Measurements from ENCODE around the gene BACE1-AS. TPM values are rescaled to one million over a fixed set of nuclear protein-coding genes. Genes with fewer than 3 reads are reported as not detected.
"Not testable (repeated sequence)": the region's sequence is repeated elsewhere in the genome, so short reads cannot be mapped to it uniquely, and the experiment has no call there.

Gene BACE1-AS
- total RNA-seq: 1 to 10 TPM; 5.6 to 6.1 TPM

- ChIA-PET CTCF (no interaction called here), POLR2A (no interaction called here)
- Mint-ChIP-seq H3K27ac (no peak within 1 kb of the TSS), H3K9me3 (no peaks in the 10 kb centered on the region), H3K4me3 (no peak within 1 kb of the TSS), H3K4me1 (no peaks in the 10 kb centered on the region), H3K36me3 (ENCODE audit: low read depth) (peaks cover 12% of the 10 kb centered on the region), H3K27me3 (no peaks in the 10 kb centered on the region)
- DNase-seq: no peak
These were observed at the start of gene BACE1-AS for GRCh38 chr11:117290809-117291396. TSS of gene BACE1-AS (plus strand) at chr11:117291346.

DNA sequence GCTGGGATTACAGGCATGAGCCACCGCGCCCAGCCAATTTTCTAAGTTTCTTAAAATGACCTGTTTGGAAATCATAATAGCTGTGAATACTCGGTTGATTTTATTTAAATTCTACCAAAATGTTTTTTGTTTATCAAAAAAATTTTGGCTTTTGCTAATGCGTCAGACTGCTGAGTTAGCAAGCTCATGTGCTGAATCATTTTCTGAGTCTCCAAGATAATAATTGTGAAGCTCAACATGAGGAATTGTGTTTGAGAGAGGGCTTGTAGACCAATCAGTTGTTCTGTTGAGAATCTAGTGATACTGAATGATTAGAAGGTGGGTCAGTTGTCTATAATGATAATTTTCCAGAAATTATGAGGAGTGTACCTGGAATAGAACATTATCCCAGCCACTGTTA lies 42.8 kb upstream of the BACE1-AS start:
- ChIA-PET POLR2A (interaction anchor here (0.7 kb wide), 1 partner anchor 141 kb away, joined by 3 read pairs; no protein-coding TSS in a partner anchor), CTCF (interaction anchor here (1.1 kb wide), 1 partner anchor 15 kb away, joined by 3 read pairs; no protein-coding TSS in a partner anchor)
- Mint-ChIP-seq H3K4me3 (no peak overlapping the region), H3K27ac (no peak overlapping the region), H3K9me3 (no peaks in the 10 kb centered on the region), H3K27me3 (no peaks in the 10 kb centered on the region), H3K4me1 (peaks cover 3% of the 10 kb centered on the region), H3K36me3 (ENCODE audit: low read depth) (peaks cover 28% of the 10 kb centered on the region)
- DNase-seq: no peak

- Mint-ChIP-seq H3K4me1 (peaks cover 3% of the 10 kb centered on the region), H3K4me3 (no peak overlapping the region)
- no peak for DNase-seq
These were observed 41.6 kb upstream of the BACE1-AS start for GRCh38 chr11:117249571-117249970.

DNA sequence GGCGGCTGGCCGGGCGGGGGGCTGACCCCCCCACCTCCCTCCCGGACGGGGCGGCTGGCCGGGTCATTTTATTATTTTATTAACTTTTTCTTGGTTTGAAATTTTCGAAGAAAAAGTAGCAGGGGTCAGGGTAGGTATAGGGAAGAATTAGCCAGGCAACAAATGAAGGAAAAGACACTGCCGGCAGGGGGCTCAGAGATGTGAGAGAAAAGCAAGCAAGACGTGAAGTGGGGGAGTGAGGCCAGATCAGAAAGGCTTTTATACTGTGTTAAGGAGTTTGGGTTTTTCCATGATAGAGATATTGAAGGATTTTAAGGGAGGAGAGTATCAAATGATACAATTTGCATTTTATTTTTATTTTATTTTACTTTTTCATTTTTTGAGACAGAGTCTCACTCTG lies 39.6 kb upstream of the BACE1-AS start:
- Mint-ChIP-seq H3K4me3 (no peak overlapping the region), H3K36me3 (ENCODE audit: low read depth) (peaks cover 14% of the 10 kb centered on the region), H3K4me1 (peaks cover 4% of the 10 kb centered on the region), H3K9me3 (no peaks in the 10 kb centered on the region), H3K27me3 (no peaks in the 10 kb centered on the region), H3K27ac (no peak overlapping the region)
- DNase-seq: no peak
- ChIA-PET POLR2A (no interaction called here), CTCF (no interaction called here)

More at GRCh38 chr11:117249571-117249970, 41.6 kb upstream of the BACE1-AS start:
- ChIA-PET CTCF (no interaction called here), POLR2A (no interaction called here)
- no peaks in the 10 kb centered on the region for H3K27me3 Mint-ChIP-seq
- H3K9me3 Mint-ChIP-seq: no peaks in the 10 kb centered on the region
- H3K36me3 Mint-ChIP-seq (ENCODE audit: low read depth): peaks cover 23% of the 10 kb centered on the region
- H3K27ac Mint-ChIP-seq: no peak overlapping the region

GRCh38 chr11:117255966-117256365 lies 35.2 kb upstream of the BACE1-AS start:
- POLR2A ChIA-PET: no interaction called here
- peaks cover 9% of the 10 kb centered on the region for H3K4me1 Mint-ChIP-seq
- H3K27ac Mint-ChIP-seq: no peak overlapping the region
- H3K36me3 Mint-ChIP-seq (ENCODE audit: low read depth): peaks cover 7% of the 10 kb centered on the region
- no peak for DNase-seq
- H3K9me3 Mint-ChIP-seq: no peaks in the 10 kb centered on the region
- no peaks in the 10 kb centered on the region for H3K27me3 Mint-ChIP-seq
- no peak overlapping the region for H3K4me3 Mint-ChIP-seq
- CTCF ChIA-PET: no interaction called here

GRCh38 chr11:117256573-117256972 lies 34.6 kb upstream of the BACE1-AS start:
- POLR2A ChIA-PET: no interaction called here
- CTCF ChIA-PET: no interaction called here
- no peaks in the 10 kb centered on the region for H3K9me3 Mint-ChIP-seq
- H3K27me3 Mint-ChIP-seq: no peaks in the 10 kb centered on the region
- no peak overlapping the region for H3K27ac Mint-ChIP-seq
- H3K36me3 Mint-ChIP-seq (ENCODE audit: low read depth): peaks cover 7% of the 10 kb centered on the region
- no peak overlapping the region for H3K4me3 Mint-ChIP-seq
- peaks cover 8% of the 10 kb centered on the region for H3K4me1 Mint-ChIP-seq
- no peak for DNase-seq

- ChIA-PET CTCF (no interaction called here), POLR2A (no interaction called here)
- peaks cover 8% of the 10 kb centered on the region for H3K36me3 Mint-ChIP-seq (ENCODE audit: low read depth)
- no peak overlapping the region for H3K4me3 Mint-ChIP-seq
- DNase-seq: no peak
- no peaks in the 10 kb centered on the region for H3K27me3 Mint-ChIP-seq
- H3K9me3 Mint-ChIP-seq: no peaks in the 10 kb centered on the region
- no peak overlapping the region for H3K27ac Mint-ChIP-seq
- peaks cover 6% of the 10 kb centered on the region for H3K4me1 Mint-ChIP-seq
These were observed 32.6 kb upstream of the BACE1-AS start for GRCh38 chr11:117258576-117258975.

DNA sequence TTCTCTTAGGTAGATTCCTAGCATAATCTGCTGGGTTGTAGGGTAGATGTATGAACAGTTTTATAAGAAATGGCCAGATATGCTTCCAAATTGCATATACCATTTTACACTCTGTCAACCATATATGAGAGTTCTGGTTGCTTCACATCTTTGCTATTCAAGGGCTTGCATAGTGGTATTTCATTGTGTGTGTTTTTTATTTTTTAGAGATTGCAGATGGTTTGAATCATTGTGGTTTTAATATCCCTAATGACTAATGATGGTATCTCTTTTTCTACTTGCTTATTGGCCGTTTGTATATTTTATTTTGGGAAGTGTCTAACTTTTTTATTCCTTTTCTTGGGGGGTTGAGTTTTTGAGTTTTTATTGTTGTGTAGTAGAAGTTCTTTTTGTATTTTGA lies 31.7 kb upstream of the BACE1-AS start:
- H3K27me3 Mint-ChIP-seq: no peaks in the 10 kb centered on the region
- no peak overlapping the region for H3K4me3 Mint-ChIP-seq
- ChIA-PET CTCF (interaction anchor here (0.6 to 1.3 kb wide), 2 partner anchors 23 to 1046 kb away, joined by 3 to 4 read pairs; no protein-coding TSS in a partner anchor), POLR2A (no interaction called here)
- H3K27ac Mint-ChIP-seq: no peak overlapping the region
- H3K36me3 Mint-ChIP-seq (ENCODE audit: low read depth): peaks cover 8% of the 10 kb centered on the region
- DNase-seq: no peak
- no peaks in the 10 kb centered on the region for H3K9me3 Mint-ChIP-seq
- H3K4me1 Mint-ChIP-seq: peaks cover 6% of the 10 kb centered on the region

DNA sequence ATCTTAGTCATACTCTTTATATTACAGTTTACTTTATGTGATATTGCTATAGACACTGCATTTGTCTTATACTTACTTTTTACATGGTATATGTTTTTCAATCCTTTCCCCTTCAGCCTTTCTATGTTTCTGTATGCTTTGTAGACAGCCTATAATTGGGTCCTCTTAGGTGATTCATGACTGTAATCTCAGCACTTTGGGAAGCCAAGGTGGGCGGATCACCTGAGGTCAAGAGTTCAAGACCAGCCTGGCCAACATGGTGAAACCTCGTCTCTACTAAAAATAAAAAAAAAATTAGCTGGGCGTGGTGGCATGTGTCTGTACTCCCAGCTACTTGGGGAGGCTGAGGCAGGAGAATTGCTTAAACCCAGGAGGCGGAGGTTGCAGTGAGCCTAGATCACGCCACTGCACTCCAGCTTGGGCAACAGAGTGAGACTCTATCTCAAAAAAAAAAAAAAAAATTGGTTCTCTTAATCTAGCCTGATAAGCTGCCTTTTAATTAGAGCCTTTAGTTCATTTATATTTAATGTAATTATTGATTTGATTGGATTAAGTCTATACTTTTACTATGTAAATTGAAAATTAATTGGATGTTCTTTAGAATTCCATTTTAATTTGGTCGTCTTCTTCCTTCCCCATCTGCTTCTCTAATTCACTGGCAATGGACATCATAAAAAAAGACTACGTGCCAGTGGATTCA lies 26.4 kb upstream of the BACE1-AS start:
- H3K36me3 Mint-ChIP-seq (ENCODE audit: low read depth); DNase-seq; H3K4me1 Mint-ChIP-seq; H3K9me3 Mint-ChIP-seq; H3K4me3 Mint-ChIP-seq; H3K27me3 Mint-ChIP-seq; H3K27ac Mint-ChIP-seq; POLR2A ChIA-PET: not testable (repeated sequence)
- CTCF ChIA-PET: interaction anchor here (0.6 kb wide), 1 partner anchor 502 kb away, joined by 4 read pairs; no protein-coding TSS in a partner anchor

DNA sequence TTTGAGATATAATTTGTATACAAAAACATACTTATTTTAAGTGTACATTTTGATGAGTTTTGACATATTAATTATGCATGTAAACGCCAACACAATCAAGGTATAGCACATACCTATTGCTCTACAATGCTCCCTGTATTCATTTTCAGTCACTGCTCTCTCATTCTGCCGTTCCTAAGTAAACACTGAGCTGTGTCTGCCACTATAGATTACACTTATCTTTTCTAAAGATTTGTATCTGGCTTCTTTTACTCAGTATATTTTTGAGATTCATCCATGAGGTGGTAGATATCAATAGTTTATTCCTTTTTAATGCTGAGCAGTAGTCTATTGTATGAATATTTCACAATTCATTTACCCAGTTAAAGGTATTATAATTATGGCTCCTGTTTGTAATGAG lies 25.4 kb upstream of the BACE1-AS start:
- Mint-ChIP-seq H3K27me3 (no peaks in the 10 kb centered on the region), H3K9me3 (no peaks in the 10 kb centered on the region), H3K4me1 (no peaks in the 10 kb centered on the region), H3K4me3 (no peak overlapping the region), H3K36me3 (ENCODE audit: low read depth) (peaks cover 8% of the 10 kb centered on the region), H3K27ac (no peak overlapping the region)
- no peak for DNase-seq
- ChIA-PET POLR2A (no interaction called here), CTCF (no interaction called here)

DNA sequence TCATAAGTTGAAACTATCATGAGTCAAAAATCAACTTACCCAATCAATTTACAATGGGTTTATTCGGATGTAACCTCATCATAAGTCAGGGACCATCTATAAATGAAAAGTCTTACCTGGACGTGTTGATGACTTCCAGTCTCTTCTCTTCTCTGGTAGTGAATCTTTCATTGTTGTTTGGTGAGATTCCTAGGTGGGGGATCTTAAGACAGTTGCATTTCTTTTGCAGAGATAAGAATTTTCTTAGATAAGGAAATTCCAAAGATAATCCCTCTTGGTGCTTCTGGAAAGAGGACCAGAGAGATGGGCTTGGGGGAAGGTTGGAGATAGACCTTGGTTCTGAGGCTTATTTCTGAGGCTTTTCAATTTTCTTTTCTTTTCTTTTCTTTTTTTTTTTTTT lies 21.3 kb upstream of the BACE1-AS start:
- ChIA-PET POLR2A (no interaction called here), CTCF (no interaction called here)
- DNase-seq: no peak
- peaks cover 2% of the 10 kb centered on the region for H3K4me1 Mint-ChIP-seq
- no peak overlapping the region for H3K4me3 Mint-ChIP-seq
- H3K27me3 Mint-ChIP-seq: no peaks in the 10 kb centered on the region
- no peak overlapping the region for H3K27ac Mint-ChIP-seq
- H3K9me3 Mint-ChIP-seq: peaks cover 7% of the 10 kb centered on the region
- peaks cover 13% of the 10 kb centered on the region for H3K36me3 Mint-ChIP-seq (ENCODE audit: low read depth)

DNA sequence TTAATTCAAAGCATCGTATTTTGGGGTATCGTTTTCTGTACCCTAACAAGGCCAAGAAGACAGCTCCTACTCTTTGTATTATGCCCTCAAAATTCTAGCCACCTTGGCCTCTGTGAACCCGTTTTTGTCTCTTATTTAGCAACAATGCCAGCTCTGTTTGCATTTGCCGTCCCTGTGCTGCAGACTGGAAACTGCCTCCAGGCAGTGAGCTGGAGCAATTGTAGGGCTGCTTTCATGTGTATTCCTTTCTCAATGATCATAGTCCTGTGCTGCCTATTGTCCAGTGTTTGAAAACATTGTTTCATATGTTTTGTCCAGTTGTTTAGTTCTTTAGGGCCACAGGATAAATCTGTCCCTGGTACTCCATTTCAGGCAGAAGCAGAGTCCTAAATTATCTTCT lies 19.9 kb upstream of the BACE1-AS start:
- H3K27ac Mint-ChIP-seq: no peak overlapping the region
- no peak overlapping the region for H3K4me3 Mint-ChIP-seq
- H3K36me3 Mint-ChIP-seq (ENCODE audit: low read depth): peaks cover 18% of the 10 kb centered on the region
- ChIA-PET CTCF (no interaction called here), POLR2A (no interaction called here)
- peaks cover 7% of the 10 kb centered on the region for H3K9me3 Mint-ChIP-seq
- no peak for DNase-seq
- H3K27me3 Mint-ChIP-seq: no peaks in the 10 kb centered on the region
- peaks cover 13% of the 10 kb centered on the region for H3K4me1 Mint-ChIP-seq

GRCh38 chr11:117272175-117272574 lies 19.0 kb upstream of the BACE1-AS start:
- H3K4me3 Mint-ChIP-seq, DNase-seq, H3K27ac Mint-ChIP-seq, H3K9me3 Mint-ChIP-seq, POLR2A ChIA-PET, H3K27me3 Mint-ChIP-seq: not testable (repeated sequence)
- CTCF ChIA-PET: interaction anchor here (0.7 to 1.1 kb wide), 2 partner anchors 14 to 1198 kb away, joined by 5 read pairs; no protein-coding TSS in a partner anchor
- Mint-ChIP-seq H3K4me1 (peaks cover 13% of the 10 kb centered on the region), H3K36me3 (ENCODE audit: low read depth) (peaks cover 16% of the 10 kb centered on the region)

All from activated CD4-positive, alpha-beta T cell treated with anti-CD3 and anti-CD28 coated beads, Interleukin-2, amount 10 ng/mL, durations not matched to agents 7 days and 5 days (primary cell).